HCT116 (cell line): ENCODE measurements around the gene PNKP.

Experiments used
- CTCF ChIP-seq, 3 experiments: fragments of 200-600 bp in 1 of 3; sonication (generic) in 1 of 3; IDR thresholded peaks in 2 of 3; conservative IDR thresholded peaks in 1 of 3; 2 replicates each; pipeline ENCODE4 v1.5.1; 2012 to 2017; ENCODE audit warnings: low read depth in 2 of 3, low read length in 2 of 3, antibody characterized with exemption in 1 of 3, borderline replicate concordance in 1 of 3, control low read depth in 1 of 3, mild to moderate bottlenecking in 1 of 3, mixed read lengths in 1 of 3, mixed run types in 1 of 3, moderate library complexity in 1 of 3; ENCODE audit not compliant: insufficient read depth in 1 of 3
- EZH2 ChIP-seq: fragments of 200-600 bp; sonication (generic); IDR thresholded peaks from 2 replicates; pipeline ENCODE4 v1.6.1; 2017; ENCODE audit warnings: antibody characterized with exemption, mixed run types
- POLR2A ChIP-seq: IDR thresholded peaks from 2 replicates; pipeline ENCODE4 v1.7.0; 2011; ENCODE audit warnings: borderline replicate concordance; ENCODE audit not compliant: insufficient read depth, insufficient read length; ENCODE audit errors: extremely low read depth
- POLR2AphosphoS5 ChIP-seq: IDR thresholded peaks from 2 replicates; pipeline ENCODE4 v1.6.1; 2011; ENCODE audit warnings: mild to moderate bottlenecking, low read depth, low read length, moderate library complexity

DNA sequence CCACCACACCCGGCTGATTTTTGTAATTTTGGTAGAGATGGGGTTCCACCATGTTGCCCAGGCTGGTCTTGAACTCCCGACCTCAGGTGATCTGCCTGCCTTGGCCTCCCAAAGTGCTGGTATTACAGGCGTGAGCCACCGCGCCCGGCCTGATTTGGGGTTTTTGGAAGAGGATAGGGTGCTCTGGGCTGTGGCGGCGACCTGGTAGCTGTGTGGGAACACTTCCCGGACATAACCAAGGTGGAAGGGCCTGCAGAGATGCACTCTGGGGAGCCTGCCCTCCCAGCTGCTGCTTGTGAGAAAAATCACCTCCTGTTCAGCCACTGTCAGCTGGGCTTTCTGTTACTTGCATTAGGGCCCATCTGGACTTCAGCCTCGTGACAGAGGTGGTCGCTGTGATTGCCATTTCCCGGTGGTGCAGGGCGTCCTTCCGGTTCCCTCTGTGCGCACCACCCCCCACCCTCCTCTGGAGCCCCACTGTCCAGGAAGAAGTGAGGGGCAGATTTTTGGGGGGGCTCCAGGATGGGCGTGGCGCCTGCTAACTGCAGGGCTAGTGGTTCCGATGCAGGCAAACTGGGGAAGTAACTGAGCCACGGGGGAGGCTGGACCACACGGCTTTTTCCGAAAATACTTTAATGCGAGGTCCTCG is 21.8 kb upstream of the PNKP start:
- TF ChIP-seq POLR2A (no peak), CTCF (IDR thresholded peaks at IDR 0.05 in 2 of 3, conservative IDR thresholded peaks at IDR 0.05 in 1 of 3; ENCODE audit: borderline replicate concordance in 1 of 3, insufficient read depth in 1 of 3, low read depth in 2 of 3, low read length in 2 of 3) (no peak), POLR2AphosphoS5 (no peak), EZH2 (no peak)
